Stimulated activated CD8-positive, alpha-beta memory T cell treated with anti-CD3 and anti-CD28 coated beads, Interleukin-12 subunit alpha, Interleukin-12 subunit beta, amount 100 ng/mL, for 24 hours (primary cell): ENCODE results near the gene BCAP31.
"Not testable (repeated sequence)": the region's sequence is repeated elsewhere in the genome, so short reads cannot be mapped to it uniquely, and the experiment has no call there.

Experiments used
- DNase-seq: peaks from one replicate; pipeline ENCODE4 v3.0.0-alpha.2; 2020; ENCODE audit errors: extremely low read depth

BCAP31 gene

DNA sequence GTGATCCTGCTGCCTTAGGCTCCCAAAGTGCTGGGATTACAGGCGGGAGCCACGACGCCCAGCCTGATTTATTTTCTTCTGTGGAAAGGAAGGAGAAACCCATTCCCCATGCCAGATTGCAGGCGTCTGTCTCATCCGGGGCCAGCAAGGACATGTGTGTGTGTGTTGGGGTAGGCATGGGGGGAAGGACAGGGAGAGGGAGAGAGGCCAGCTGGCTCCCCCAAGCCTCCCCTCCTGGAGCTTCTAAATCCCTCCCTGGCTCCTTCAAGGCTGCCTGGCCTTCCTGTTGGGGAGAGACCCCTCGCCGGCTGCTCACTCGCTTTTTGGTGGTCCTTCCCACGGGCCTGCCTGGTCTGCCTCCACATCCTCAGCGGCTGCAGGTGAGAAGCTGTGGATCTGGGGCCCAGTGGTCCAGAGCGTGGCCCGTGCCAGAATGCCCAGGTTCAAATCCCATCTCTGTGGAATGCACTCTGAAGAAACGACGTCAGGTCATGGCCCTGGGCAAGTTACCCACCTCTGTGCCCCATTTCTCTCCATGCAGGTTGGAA, 38.5 kb upstream of the BCAP31 start:
- no peak for DNase-seq

DNA sequence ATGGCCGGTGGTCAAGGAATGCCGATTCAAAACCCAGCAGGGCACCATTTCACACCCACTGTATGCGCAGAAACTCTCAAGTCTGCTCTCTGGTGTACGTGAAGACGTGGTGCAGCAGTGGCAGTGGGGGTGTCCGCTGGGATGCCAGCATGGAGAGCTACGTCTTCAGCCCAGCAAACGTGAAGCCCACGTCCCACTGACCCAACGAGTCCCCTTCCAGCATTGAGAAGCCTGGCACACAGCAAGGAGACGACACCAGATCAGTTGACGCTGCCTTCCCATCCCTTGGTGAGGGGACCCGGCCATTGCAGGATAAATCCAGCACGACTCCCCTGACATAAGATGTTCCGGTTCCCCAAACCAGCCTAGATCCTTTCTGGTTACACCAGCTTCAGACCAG, 37.7 kb upstream of the BCAP31 start:
- no peak for DNase-seq

DNA sequence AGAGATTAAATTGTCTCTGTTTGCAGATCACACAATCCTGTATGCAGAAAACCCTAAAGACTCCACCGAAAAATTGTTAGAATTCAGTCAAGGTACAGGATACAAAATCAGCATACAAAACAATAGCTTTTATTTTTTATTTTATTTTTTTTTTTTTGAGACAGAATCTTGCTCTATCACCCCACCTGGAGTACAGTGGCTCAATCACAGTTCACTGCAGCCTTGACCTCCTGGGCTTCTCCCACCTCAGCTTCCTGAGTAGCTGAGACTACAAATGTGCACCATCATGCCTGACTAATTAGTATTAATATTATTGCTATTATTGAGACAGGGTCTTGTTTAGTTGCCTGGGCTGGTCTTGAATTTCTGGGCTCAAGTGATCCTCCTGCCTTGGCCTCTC, 30.9 kb upstream of the BCAP31 start:
- DNase-seq, result no peak

DNA sequence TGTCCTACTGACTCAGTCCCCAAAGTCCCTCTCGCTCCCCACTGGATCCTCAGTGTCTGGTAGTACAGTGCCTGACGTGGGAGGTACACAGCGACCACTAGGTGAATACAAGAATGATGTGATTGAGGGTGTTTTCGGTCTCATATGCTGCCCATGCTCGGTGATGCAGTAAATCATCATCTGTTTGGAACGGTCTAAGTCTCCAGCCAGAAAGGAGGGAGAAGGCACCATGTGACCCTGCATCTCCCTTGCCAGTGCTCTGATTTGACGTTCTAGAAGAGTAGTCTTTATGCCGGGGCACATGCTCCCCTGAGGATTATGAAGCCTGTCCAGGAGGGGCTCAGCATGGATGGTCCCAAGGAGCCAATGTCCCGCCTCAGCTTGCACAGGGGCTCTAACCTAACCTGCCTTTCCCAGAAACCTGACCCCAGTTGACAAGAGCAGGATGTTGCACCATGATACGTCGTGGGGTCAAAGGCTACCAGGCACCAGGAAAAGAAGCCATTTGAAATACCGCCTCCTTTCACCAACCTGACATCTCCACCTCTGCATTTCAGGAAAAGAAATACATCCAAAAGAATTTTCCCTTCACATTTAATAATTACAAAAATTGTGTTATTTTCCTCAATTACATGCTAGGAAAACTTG, 26.1 kb upstream of the BCAP31 start:
- DNase-seq, result no peak

DNA sequence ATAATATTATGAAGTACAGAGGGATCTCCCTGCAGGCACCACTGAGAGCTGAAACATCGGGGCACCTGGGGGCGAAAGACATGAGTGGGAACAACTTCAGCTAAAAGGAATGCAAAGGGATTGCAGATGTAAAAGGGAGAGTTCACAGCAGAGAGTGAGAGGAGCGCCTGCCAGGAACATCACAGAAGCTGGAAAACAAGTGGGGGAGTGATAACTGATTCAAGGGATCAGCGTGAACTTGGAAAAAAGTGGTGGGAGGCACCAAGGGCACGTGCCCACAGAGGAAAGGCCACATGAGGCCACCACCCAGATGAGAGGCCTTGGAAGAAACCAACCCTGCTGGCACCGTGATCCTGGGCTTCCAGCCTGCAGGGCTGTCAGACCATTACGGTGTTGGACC, 24.8 kb upstream of the BCAP31 start:
- DNase-seq, result not testable (repeated sequence)

DNA sequence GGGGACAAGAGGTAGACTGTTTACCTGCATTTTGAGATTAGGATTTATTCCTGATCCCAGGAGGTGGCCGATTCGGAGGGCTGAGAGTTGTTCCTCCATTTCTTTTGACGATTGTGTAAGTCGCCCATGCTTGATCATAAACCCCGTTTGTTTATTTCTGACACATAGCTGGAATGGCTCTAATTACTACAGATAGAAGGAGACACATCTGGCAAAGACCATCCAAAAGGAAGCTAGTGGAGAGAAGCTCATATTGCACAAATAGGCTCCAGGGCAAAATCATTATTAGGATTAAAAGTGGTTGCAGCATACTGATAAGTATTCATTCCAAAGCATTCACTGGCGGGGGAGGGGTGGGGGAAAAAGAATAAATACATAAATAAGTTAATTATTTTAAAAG, 22.8 kb upstream of the BCAP31 start:
- not testable (repeated sequence) for DNase-seq

DNA sequence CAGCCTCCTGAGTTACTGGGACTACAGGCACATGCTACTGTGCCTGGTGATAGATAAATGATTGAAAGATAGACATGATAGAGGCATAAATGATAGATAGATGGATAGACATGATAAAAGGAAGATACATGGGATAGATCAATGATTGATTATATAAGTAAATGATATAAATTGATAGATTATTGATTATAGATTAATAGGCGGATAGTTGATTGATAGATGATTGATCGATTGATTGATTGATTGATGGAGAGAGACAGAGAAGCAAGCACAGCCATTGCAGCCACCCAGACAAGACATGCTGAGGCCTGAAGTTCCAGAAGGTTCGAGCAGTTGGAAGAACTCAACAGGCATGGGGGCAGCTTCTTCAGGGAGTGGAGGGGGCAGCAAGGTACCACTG, 22.2 kb upstream of the BCAP31 start:
- DNase-seq, result no peak

DNA sequence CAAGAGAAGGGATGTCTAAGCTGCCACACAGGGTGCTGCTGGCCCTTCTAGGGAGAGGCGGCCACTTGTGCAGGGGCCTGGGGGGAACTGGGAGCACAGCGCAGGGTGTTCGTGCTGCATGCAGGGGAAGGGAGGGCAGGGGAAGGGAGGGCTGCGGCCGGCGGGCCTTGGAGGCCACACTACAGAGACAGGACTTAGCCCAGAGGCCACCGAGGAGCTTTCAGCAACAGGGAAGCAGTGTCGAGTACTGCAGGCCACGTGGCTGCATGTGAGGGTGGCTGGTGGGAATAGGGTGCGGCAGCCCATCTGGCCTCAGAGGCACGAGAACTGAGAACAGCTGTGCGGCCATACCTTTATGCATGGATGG, 20.9 kb upstream of the BCAP31 start:
- not testable (repeated sequence) for DNase-seq

DNA sequence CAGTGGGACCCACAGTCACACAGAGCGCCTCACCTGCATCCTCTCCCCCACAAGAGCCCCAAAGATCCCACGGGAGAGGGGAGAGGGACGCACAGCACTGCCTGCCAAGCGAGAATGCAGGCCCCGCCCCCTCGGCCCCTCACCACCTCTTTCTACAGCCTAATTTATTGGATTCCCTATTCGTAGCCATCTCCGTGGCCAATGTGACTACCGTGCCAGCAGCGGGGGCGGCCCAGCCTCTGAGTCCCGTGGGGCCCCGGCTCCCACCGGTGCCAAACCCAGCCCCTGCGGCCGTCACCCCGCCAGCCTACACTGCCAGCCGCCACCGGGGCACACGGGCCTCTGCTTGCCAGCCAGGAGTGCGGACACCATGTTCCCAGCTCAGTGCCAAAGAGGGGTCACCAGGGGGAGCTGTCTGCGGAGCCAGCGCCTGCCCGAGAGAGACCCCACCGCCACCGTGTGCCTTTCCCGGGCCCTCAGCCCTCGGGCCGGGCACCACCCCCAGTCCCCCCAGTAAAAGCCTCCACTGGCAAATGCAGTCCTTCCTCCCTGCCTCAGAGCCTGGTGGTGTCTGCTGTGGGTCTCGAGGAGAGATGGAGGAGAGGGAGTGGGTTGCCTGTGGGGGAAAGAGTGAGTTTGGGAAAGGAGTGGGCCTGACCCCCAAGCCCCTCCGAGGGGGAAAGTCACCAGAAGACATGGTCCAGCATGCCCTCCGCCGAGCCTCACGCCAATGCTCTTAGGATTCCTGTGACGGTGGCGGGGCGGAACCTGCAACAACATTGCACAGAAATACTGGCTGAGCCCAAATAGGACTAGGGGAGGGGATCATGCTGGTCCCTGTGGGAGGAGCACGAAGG, 20.3 kb upstream of the BCAP31 start:
- DNase-seq, result no peak

DNA sequence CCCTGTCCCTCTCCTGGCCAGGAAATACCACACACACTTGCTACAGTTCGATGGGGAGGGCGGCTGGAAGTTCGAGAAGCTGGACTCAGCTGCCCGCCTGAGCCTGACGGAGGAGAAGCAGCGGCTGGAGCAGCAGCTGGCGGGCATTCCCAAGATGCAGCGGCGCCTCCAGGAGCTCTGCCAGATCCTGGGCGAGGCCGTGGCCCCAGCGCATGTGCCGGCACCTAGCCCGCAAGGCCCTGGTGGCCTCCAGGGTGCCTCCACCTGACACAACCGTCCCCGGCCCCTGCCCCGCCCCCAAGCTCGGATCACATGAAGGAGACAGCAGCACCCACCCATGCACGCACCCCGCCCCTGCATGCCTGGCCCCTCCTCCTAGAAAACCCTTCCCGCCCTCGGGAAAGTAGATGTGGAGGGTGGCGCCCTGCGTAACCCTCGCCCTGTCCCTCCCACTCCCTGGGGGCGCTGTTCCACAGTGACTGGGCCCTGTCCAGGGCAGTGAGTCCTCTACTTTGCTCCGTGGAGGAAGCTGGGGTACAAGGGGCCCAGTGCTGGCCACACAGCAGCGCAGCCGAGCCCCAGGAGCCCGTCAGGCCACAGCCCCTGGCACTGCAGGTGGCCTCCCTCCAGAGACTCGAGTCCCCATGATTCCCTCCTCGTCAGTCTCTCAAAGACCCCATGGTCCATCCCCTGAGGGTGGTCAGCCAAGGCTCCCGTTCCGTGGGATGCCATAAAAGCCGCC, 19.5 kb upstream of the BCAP31 start:
- DNase-seq, result not testable (repeated sequence)

DNA sequence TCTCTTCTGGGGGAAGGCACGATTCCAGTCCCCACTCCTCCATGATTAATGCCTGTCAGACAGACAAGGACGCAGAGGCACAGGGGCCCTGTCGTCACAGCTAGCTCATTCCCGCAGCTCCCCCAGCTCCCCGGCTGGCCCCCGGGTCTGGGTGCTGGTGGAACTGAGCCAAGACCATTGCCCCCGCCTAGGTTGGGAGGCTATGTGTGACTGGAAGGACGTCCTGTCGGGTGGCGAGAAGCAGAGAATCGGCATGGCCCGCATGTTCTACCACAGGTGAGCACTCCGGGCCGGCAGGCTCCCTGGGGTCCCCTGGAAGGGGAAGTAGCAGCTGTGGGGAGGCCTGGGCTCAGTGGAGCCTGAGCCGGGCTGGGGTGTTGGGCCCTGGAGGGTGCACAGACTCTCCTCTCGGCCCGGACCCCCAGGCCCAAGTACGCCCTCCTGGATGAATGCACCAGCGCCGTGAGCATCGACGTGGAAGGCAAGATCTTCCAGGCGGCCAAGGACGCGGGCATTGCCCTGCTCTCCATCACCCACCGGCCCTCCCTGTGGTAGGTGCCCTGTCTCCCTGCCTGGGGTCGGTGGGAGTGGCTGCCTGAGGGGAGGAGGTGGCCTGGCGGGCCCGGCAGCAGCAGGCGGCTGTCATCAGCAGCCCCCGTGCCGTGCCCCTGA, 18.7 kb upstream of the BCAP31 start:
- not testable (repeated sequence) for DNase-seq

DNA sequence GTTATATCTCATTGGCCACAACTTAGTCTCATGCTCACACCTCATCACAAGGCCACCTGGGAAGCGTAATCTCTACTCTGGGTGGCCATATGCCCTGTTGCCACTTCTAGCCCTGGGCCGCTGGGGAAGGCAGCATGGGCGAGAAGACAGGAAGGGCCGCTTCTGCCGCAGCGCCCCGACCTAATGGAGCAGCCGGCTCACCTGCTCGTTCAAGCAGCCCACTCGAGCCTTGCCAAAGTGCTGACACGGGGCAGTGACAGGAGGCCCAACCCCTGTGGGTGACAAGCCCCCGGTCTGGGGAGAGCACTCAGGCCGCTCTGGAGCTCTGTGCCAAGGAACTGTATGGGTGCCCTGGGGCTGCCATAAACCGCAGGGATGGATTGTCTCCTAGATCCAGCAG, 17.9 kb upstream of the BCAP31 start:
- DNase-seq, result not testable (repeated sequence)

DNA sequence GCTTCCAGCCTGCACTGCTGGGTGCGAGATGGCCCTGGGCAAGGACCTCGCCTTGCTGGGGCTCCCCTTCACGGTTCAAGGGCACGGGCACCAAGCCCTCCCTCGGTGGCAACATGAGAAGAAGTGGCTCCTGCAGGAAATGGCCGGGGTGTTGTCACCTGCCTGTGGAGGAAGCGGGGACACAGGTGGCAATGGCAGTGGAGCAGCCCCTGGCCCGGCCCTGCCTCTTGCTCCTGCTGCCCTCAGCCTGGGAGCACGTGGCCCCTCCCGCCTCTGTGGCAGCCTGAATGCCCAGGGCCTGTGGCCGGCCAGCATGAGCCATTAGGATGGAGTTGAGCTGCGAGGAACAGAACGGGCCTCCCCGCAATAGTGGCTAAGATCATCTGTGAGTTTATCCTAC, 17.3 kb upstream of the BCAP31 start:
- no peak for DNase-seq

DNA sequence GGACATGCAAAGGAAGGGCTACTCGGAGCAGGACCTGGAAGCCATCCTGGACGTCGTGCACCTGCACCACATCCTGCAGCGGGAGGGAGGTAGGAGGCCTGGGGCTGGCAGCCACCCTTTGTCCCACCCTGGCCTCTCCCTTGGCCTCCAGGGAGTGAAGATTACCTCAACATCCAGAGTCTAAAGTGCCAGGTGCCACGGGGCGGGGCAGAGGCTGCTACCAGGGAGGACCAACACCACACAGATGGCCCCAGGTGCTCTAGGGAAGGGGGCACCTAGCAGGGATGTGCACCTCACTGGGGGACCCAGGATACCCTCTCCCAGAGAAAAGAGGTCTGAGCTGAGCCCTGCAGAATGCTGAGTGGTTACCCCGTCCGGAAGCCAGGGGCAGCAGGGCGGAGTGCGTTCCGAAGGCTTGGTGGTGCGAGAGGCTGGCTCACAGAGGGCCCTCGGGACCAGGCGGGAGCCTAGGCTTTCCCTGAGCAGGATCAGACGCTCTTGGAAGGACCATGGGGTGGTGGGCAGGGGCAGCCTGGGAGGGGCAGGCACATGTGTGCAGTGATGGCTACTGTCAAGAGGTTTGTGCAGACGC, 16.5 kb upstream of the BCAP31 start:
- DNase-seq, result no peak

DNA sequence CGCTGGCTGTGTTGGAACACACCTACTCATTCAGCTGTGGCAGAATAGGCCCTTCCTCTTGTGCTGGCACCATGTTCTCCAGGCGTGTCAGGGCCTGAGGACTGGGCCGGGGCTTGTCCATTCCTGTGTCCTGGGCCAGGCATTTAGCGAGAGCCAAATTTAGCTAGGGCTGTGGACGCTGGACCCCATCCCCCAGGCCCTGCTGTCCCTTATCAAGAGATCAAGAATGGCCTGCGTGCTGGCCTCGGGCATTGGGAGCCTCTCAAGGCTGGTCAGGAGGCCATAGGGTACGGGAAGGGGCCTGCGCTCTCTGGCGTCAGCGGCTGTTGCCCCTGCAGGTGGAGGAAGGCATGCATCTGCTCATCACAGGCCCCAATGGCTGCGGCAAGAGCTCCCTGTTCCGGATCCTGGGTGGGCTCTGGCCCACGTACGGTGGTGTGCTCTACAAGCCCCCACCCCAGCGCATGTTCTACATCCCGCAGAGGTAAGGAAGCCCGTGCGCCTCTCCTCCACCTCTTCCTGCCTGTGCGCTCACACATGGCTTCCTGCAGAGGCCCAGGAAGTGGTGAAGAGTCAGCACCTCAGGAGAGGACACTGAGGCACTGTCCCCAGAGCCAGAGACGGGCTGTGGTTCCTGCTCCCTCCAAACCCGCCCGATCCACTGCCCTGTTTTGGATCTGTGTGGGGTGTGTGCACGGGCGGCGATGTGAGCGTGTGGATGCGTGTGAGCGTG, 15.7 kb upstream of the BCAP31 start:
- no peak for DNase-seq

DNA sequence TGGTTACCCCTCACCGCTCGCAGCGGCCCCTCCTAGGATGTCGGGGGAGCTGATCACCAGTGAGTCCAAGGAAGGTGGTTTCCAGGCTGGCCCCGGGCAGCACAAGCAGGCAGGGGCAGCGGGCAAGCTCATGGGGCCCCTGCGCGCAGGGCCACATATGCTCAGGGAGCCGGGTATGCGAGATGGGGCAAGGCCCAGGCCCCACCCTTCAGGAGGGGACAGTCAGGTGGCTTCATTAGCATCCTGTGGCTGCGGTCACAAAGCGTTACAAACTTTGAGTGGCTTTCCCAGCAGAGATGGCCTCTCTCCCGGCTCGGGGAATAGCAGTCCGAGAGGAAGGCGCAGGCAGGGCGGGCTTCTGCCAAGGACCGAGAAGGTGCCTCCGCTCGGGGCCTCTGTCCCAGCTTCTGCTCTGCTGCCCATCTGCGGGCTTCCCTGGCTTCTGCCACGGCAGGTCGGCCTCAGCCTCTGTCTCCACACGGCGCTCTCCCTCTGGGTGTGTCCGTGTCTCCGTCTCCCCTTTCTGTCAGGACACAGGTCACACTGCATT, 13.9 kb upstream of the BCAP31 start:
- DNase-seq, result no peak

DNA sequence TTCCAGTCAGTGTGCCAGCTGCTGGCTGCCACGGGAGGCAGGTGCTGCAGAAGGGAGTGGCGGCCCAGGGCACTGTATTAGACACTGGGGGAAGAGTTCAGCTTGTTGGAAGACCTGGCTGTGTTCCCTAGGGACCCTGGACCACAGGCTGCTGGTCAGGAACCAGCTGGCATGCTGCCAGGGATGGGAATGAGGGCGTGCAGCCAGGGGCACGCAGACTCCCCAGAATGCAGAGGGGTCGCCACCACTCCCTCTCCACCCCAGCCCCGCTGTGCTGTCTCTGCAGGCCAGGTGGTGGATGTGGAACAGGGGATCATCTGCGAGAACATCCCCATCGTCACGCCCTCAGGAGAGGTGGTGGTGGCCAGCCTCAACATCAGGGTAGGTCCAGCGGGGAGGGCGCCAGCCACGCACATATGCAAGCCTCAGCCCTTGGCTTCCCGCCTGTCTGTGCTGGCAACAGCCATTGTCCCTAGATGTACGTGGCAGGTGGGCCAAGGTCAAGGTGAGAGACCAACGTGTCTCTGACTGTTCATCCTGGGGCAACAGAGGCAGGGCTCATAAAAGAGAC, 12.8 kb upstream of the BCAP31 start:
- DNase-seq, result no peak

DNA sequence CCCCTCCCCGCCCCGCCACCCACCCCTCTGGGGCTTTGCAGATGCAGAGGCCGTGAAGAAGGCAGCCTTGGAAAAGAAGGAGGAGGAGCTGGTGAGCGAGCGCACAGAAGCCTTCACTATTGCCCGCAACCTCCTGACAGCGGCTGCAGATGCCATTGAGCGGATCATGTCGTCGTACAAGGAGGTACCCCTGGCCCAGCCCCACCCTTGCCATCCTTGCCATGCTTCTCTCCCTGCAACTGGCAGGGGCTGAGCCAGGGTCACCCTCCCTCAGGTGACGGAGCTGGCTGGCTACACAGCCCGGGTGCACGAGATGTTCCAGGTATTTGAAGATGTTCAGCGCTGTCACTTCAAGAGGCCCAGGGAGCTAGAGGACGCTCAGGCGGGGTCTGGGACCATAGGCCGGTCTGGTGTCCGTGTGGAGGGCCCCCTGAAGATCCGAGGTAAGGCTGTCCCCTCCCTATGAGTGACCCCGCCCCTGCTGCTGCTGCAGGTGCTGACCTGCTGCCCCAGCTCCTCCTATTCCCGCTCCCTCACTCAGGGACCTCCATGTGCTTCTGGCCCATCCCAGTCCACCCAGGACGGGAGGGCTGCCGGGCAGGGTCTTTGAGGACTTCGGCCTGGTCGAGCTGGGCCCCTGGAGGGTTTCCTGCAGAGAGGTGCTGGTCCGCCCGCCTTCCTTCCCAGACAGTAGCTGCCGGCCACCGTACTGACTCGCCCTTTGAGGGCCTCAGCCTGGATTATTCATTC, 12.1 kb upstream of the BCAP31 start:
- DNase-seq, result no peak

DNA sequence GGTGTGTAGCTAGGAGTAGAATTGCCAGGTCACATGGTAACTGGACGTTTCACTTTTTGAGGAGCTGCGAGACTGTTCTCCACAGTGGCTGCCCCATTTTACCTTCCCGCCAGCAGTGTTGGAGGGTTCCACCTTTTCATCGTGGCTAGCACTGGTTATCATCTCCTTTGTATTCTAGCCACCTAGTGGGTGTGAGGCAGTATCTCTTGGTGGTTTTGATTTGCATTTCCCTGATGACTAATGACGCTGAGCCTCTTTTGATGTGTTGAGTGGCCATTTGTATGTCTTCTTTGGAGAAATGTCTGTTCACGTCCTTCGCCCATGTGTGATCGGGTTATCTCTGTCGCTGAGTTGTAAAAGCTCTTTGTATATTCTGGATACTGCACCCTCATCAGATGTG, 11.1 kb upstream of the BCAP31 start:
- no peak for DNase-seq
